Stomach (tissue), 4 donors: ENCODE results near the gene RICTOR.

Source experiments
- POLR2AphosphoS5 ChIP-seq, 3 donors: sonication (generic); formaldehyde crosslinking; IDR thresholded peaks; one replicate each; pipeline ENCODE4 v1.6.1; 2016; ENCODE audit warnings: antibody characterized with exemption in 3 of 3
- TF ChIP-seq, protein P1 (sequence below), 7 experiments: fragments of 450-650 bp in 4 of 7; fragments of 200-600 bp in 3 of 7; sonication (generic) in 3 of 7; IDR thresholded peaks; one replicate each; pipeline ENCODE4 v1.5.1; 2016 to 2019; ENCODE audit warnings: antibody characterized with exemption in 7 of 7, control low read depth in 2 of 7, mild to moderate bottlenecking in 1 of 7

DNA sequence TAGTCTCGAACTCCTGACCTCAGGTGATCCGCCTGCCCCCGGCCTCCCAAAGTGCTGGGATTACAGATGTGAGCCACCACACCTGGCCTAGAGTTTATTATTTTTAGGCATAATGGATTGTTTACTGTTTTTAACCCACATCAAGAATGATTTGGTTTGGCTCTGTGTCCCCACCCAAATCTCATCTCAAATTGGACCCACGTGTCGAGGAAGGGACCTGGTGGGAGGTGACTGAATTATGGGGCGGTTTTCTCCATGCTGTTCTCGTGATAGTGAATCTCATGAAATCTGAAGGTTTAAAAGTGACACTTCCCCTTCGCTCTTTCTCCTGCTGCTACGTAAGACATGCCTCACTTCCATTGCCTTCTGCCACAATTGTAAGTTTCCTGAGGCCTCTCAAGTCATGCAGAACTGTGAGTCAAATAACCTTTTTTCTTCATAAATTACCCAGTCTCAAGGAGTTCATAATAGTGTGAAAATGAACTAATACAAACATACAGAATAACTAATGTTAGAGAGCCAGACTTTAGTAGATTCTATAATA lies 88.2 kb downstream of the RICTOR start:
- TF ChIP-seq, protein P1, sequence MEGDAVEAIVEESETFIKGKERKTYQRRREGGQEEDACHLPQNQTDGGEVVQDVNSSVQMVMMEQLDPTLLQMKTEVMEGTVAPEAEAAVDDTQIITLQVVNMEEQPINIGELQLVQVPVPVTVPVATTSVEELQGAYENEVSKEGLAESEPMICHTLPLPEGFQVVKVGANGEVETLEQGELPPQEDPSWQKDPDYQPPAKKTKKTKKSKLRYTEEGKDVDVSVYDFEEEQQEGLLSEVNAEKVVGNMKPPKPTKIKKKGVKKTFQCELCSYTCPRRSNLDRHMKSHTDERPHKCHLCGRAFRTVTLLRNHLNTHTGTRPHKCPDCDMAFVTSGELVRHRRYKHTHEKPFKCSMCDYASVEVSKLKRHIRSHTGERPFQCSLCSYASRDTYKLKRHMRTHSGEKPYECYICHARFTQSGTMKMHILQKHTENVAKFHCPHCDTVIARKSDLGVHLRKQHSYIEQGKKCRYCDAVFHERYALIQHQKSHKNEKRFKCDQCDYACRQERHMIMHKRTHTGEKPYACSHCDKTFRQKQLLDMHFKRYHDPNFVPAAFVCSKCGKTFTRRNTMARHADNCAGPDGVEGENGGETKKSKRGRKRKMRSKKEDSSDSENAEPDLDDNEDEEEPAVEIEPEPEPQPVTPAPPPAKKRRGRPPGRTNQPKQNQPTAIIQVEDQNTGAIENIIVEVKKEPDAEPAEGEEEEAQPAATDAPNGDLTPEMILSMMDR (IDR thresholded peaks at IDR 0.05): no peak
- TF ChIP-seq POLR2AphosphoS5 (IDR thresholded peaks at IDR 0.05): no peak
